Caco-2 (cell line): Measurements from ENCODE around the gene PLEKHA8. TPM values are rescaled to one million over a fixed set of nuclear protein-coding genes. Genes with fewer than 3 reads are reported as not detected.

ENCODE experiments used
- BruUV-seq: library from RNA; stranded (reverse); fragments of 400-500 nt; replicated peaks from 2 replicates; lab custom pipeline; 2021; lab: Mats Ljungman, UMichigan
- CTCF ChIA-PET: fragments of 300-600 bp; sonication (Branson Sonifier 250); formaldehyde crosslinking; loops from one replicate; lab custom pipeline; 2022; ENCODE audit warnings: antibody characterized with exemption; lab: Charles Lee
- POLR2A ChIA-PET: fragments of 300-600 bp; sonication (Branson Sonifier 250); formaldehyde crosslinking; loops from one replicate; lab custom pipeline; 2022; ENCODE audit warnings: antibody characterized with exemption; lab: Charles Lee
- DNase-seq, 2 experiments: peaks; one replicate each; pipeline versions ENCODE4 v3.0.0 to v3.0.0-alpha.2; 2020 to 2022
- H3K27me3 ChIP-seq: replicated peaks from 2 replicates; pipeline ENCODE4 v1.6.0; 2011; ENCODE audit warnings: low read length; ENCODE audit not compliant: control insufficient read depth, insufficient read depth
- H3K36me3 ChIP-seq: 2 replicates; pipeline ENCODE4 v1.5.1; 2011; ENCODE audit warnings: low read length; ENCODE audit not compliant: control insufficient read depth, insufficient read depth
- H3K4me1 ChIP-seq: fragments of 250-450 bp; sonication (Bioruptor Pico); 2 replicates; pipeline ENCODE4 v1.5.1; 2020; ENCODE audit warnings: mild to moderate bottlenecking
- H3K4me3 ChIP-seq: 2 replicates; pipeline ENCODE4 v1.5.1; 2011; ENCODE audit warnings: low read depth, mild to moderate bottlenecking, control low read depth, low read length
- H3K9me3 ChIP-seq: fragments of 250-450 bp; sonication (Bioruptor Pico); 2 replicates; pipeline ENCODE4 v1.5.1; 2020; ENCODE audit warnings: mild to moderate bottlenecking, moderate library complexity
- H3K27ac Mint-ChIP-seq: one replicate; pipeline ENCODE4 v1.8.0; 2022; ENCODE audit warnings: mixed read lengths; ENCODE audit not compliant: unreplicated experiment
- H3K27me3 Mint-ChIP-seq: one replicate; pipeline ENCODE4 v1.8.0; 2022; ENCODE audit warnings: mixed read lengths; ENCODE audit not compliant: insufficient read depth, unreplicated experiment
- H3K36me3 Mint-ChIP-seq: one replicate; pipeline ENCODE4 v1.8.0; 2022; ENCODE audit warnings: mild to moderate bottlenecking, mixed read lengths; ENCODE audit not compliant: insufficient read depth, unreplicated experiment
- H3K4me1 Mint-ChIP-seq: one replicate; pipeline ENCODE4 v1.8.0; 2022; ENCODE audit warnings: low read depth, mixed read lengths; ENCODE audit not compliant: unreplicated experiment
- H3K4me3 Mint-ChIP-seq: one replicate; pipeline ENCODE4 v1.8.0; 2022; ENCODE audit warnings: mild to moderate bottlenecking, moderate library complexity, mixed read lengths; ENCODE audit not compliant: unreplicated experiment
- H3K9me3 Mint-ChIP-seq: one replicate; pipeline ENCODE4 v1.8.0; 2022; ENCODE audit warnings: mixed read lengths; ENCODE audit not compliant: unreplicated experiment
- CTCF ChIP-seq, 2 experiments: fragments of 200-600 bp in 1 of 2; IDR thresholded peaks; 1 replicate in 1 of 2; 2 replicates in 1 of 2; pipeline versions ENCODE4 v1.5.1 to v1.8.0; 2011 to 2022; ENCODE audit warnings: antibody characterized with exemption in 1 of 2, control low read depth in 1 of 2, inconsistent platforms in 1 of 2, low read depth in 1 of 2, low read length in 1 of 2, mild to moderate bottlenecking in 1 of 2, moderate library complexity in 1 of 2; ENCODE audit not compliant: insufficient read depth in 1 of 2, severe bottlenecking in 1 of 2, unreplicated experiment in 1 of 2
- intact Hi-C: fragments of 100-400 bp; cut with micrococcal nuclease; formaldehyde crosslinking; loops from one replicate; pipeline ENCODE4 v1.10.0; 2022; ENCODE audit not compliant: unreplicated experiment
- total RNA-seq: library from RNA; stranded (reverse); gene quantifications from 2 replicates; pipeline ENCODE4 v1.2.3, GENCODE V29; 2022

Gene PLEKHA8
- total RNA-seq, 1 experiment from 2014 or later, result 32.5 TPM

GRCh38 chr7:30018451-30018850 is 9.8 kb upstream of the PLEKHA8 start:
- intact Hi-C loops, result no loop called here
- BruUV-seq, result no TSS peak
- Mint-ChIP-seq H3K9me3 (no peaks in the 10 kb centered on the region), H3K4me3 (no peak overlapping the region), H3K36me3 (peaks cover 10% of the 10 kb centered on the region), H3K27me3 (no peaks in the 10 kb centered on the region), H3K4me1 (no peaks in the 10 kb centered on the region), H3K27ac (no peak overlapping the region)
- H3K4me1 ChIP-seq, result no peaks in the 10 kb centered on the region
- POLR2A ChIA-PET, result no interaction called here
- DNase-seq, result no peak
- no peaks in the 10 kb centered on the region for H3K27me3 ChIP-seq
- no peak for TF ChIP-seq CTCF (IDR thresholded peaks at IDR 0.05; ENCODE audit: insufficient read depth in 1 of 2, low read depth in 1 of 2, low read length in 1 of 2, severe bottlenecking in 1 of 2, unreplicated experiment in 1 of 2)
- CTCF ChIA-PET, result interaction anchor here (0.6 kb wide), 1 partner anchor 342 kb away, joined by 3 read pairs; no protein-coding TSS in a partner anchor
- no peaks in the 10 kb centered on the region for H3K9me3 ChIP-seq
- H3K36me3 ChIP-seq, result no peaks in the 10 kb centered on the region
- H3K4me3 ChIP-seq, result no peak overlapping the region

- intact Hi-C loops, result loop anchor here (1.0 kb wide), 1 partner anchor 43 kb away; no protein-coding TSS in a partner anchor
Measured at GRCh38 chr7:30019387-30019786, 8.8 kb upstream of the PLEKHA8 start.

GRCh38 chr7:30019960-30020359 is 8.3 kb upstream of the PLEKHA8 start:
- no peak for TF ChIP-seq CTCF (IDR thresholded peaks at IDR 0.05; ENCODE audit: insufficient read depth in 1 of 2, low read depth in 1 of 2, low read length in 1 of 2, severe bottlenecking in 1 of 2, unreplicated experiment in 1 of 2)
- Mint-ChIP-seq H3K27me3 (no peaks in the 10 kb centered on the region), H3K4me3 (no peak overlapping the region), H3K36me3 (peaks cover 10% of the 10 kb centered on the region), H3K9me3 (no peaks in the 10 kb centered on the region), H3K27ac (no peak overlapping the region), H3K4me1 (peaks cover 2% of the 10 kb centered on the region)
- POLR2A ChIA-PET, result no interaction called here
- H3K36me3 ChIP-seq, result no peaks in the 10 kb centered on the region
- no peaks in the 10 kb centered on the region for H3K27me3 ChIP-seq
- CTCF ChIA-PET, result interaction anchor here (1.0 kb wide), 1 partner anchor 42 kb away, joined by 6 read pairs; no protein-coding TSS in a partner anchor
- no TSS peak for BruUV-seq
- H3K4me3 ChIP-seq, result no peak overlapping the region
- intact Hi-C loops, result loop anchor here (1.0 kb wide), 1 partner anchor 42 kb away; no protein-coding TSS in a partner anchor
- no peaks in the 10 kb centered on the region for H3K9me3 ChIP-seq
- peaks cover under 1% of the 10 kb centered on the region; the same call in 1 of the 2 replicates for H3K4me1 ChIP-seq
- DNase-seq, result no peak

More at GRCh38 chr7:30019387-30019786, 8.8 kb upstream of the PLEKHA8 start:
- ChIA-PET CTCF (interaction anchor here (1.0 kb wide), 1 partner anchor 42 kb away, joined by 6 read pairs; no protein-coding TSS in a partner anchor), POLR2A (no interaction called here)
- TF ChIP-seq CTCF (IDR thresholded peaks at IDR 0.05; ENCODE audit: insufficient read depth in 1 of 2, low read depth in 1 of 2, low read length in 1 of 2, severe bottlenecking in 1 of 2, unreplicated experiment in 1 of 2), result peak in 1 of 2 experiments; percentile 21
- Histone ChIP-seq H3K4me1 (no peaks in the 10 kb centered on the region), H3K36me3 (no peaks in the 10 kb centered on the region), H3K4me3 (no peak overlapping the region), H3K9me3 (no peaks in the 10 kb centered on the region), H3K27me3 (no peaks in the 10 kb centered on the region)
- Mint-ChIP-seq H3K27me3 (no peaks in the 10 kb centered on the region), H3K9me3 (no peaks in the 10 kb centered on the region), H3K27ac (no peak overlapping the region), H3K4me1 (no peaks in the 10 kb centered on the region), H3K36me3 (peaks cover 10% of the 10 kb centered on the region), H3K4me3 (no peak overlapping the region)
- no peak for DNase-seq
- no TSS peak for BruUV-seq
